DOHH2 (cell line): ENCODE results near the gene SPOCK2.
"Not testable (repeated sequence)": the region's sequence is repeated elsewhere in the genome, so short reads cannot be mapped to it uniquely, and the experiment has no call there.

Experiments
- H3F3A ChIP-seq: fragments of 200-600 bp; sonication (generic), shearing (Covaris generic); 2 replicates; pipeline ENCODE4 v1.6.0; 2016; ENCODE audit warnings: antibody characterized with exemption, mild to moderate bottlenecking; ENCODE audit not compliant: control insufficient read depth, insufficient read depth
- H3K27ac ChIP-seq: fragments of 200-600 bp; sonication (generic); 2 replicates; pipeline ENCODE4 v1.5.1; 2014; ENCODE audit warnings: low read depth, mild to moderate bottlenecking, low read length, moderate library complexity
- H3K27me3 ChIP-seq: fragments of 200-600 bp; sonication (generic); 2 replicates; pipeline ENCODE4 v1.6.1; 2014; ENCODE audit warnings: mild to moderate bottlenecking, low read length, mixed read lengths; ENCODE audit not compliant: control insufficient read depth
- H3K36me3 ChIP-seq: fragments of 200-600 bp; sonication (generic); 2 replicates; pipeline ENCODE4 v1.6.1; 2014; ENCODE audit warnings: mild to moderate bottlenecking, low read length, moderate library complexity, mixed read lengths; ENCODE audit not compliant: control insufficient read depth
- H3K4me1 ChIP-seq: fragments of 200-600 bp; sonication (generic); 2 replicates; pipeline ENCODE4 v1.6.1; 2014; ENCODE audit warnings: mild to moderate bottlenecking, low read length, mixed read lengths; ENCODE audit not compliant: control insufficient read depth
- H3K4me2 ChIP-seq: fragments of 200-600 bp; sonication (generic); 2 replicates; pipeline ENCODE4 v1.6.0; 2014; ENCODE audit warnings: mild to moderate bottlenecking, low read length, moderate library complexity
- H3K4me3 ChIP-seq: fragments of 200-600 bp; sonication (generic); 2 replicates; pipeline ENCODE4 v1.5.1; 2014; ENCODE audit warnings: mild to moderate bottlenecking, low read length, mixed read lengths
- H3K79me2 ChIP-seq: fragments of 200-600 bp; sonication (generic); 2 replicates; pipeline ENCODE4 v1.6.1; 2014; ENCODE audit warnings: mild to moderate bottlenecking, low read length, mixed read lengths; ENCODE audit not compliant: control insufficient read depth
- H3K9me2 ChIP-seq: fragments of 200-600 bp; sonication (generic); replicated peaks from 2 replicates; pipeline ENCODE4 v1.6.1; 2014; ENCODE audit warnings: mild to moderate bottlenecking, low read length, mixed read lengths; ENCODE audit not compliant: control insufficient read depth
- H3K9me3 ChIP-seq: fragments of 200-600 bp; sonication (generic); 2 replicates; pipeline ENCODE4 v1.6.1; 2014; ENCODE audit warnings: antibody characterized with exemption, low read length, mixed read lengths; ENCODE audit not compliant: control insufficient read depth, insufficient read depth
- H4K20me1 ChIP-seq: fragments of 200-600 bp; sonication (generic); 2 replicates; pipeline ENCODE4 v1.6.0; 2014; ENCODE audit warnings: low read depth, mild to moderate bottlenecking, antibody characterized with exemption, low read length, moderate library complexity; ENCODE audit not compliant: control insufficient read depth, insufficient read depth
- CTCF ChIP-seq: fragments of 200-600 bp; sonication (generic); IDR thresholded peaks from one replicate; pipeline ENCODE4 v1.5.1; 2014; ENCODE audit warnings: antibody characterized with exemption, mild to moderate bottlenecking, low read depth, low read length; ENCODE audit not compliant: poor library complexity, severe bottlenecking
- EZH2phosphoT487 ChIP-seq: fragments of 200-600 bp; sonication (generic); IDR thresholded peaks from 2 replicates; pipeline ENCODE4 v1.6.1; 2017; ENCODE audit warnings: borderline replicate concordance, mild to moderate bottlenecking, antibody characterized with exemption, low read length, moderate library complexity, mixed read lengths

Gene SPOCK2

GRCh38 chr10:72034761-72035160, 53.6 kb downstream of the SPOCK2 start:
- Histone ChIP-seq H3K4me3 (no peak overlapping the region), H3K27ac (no peak overlapping the region), H3K9me3 (no peaks in the 10 kb centered on the region), H3K36me3 (no peaks in the 10 kb centered on the region), H4K20me1 (no peaks in the 10 kb centered on the region), H3K79me2 (no peaks in the 10 kb centered on the region), H3F3A (no peaks in the 10 kb centered on the region), H3K27me3 (no peaks in the 10 kb centered on the region), H3K4me2 (no peak overlapping the region), H3K9me2 (no peaks in the 10 kb centered on the region), H3K4me1 (no peaks in the 10 kb centered on the region)
- TF ChIP-seq CTCF: no peak
- TF ChIP-seq EZH2phosphoT487: no peak

DNA sequence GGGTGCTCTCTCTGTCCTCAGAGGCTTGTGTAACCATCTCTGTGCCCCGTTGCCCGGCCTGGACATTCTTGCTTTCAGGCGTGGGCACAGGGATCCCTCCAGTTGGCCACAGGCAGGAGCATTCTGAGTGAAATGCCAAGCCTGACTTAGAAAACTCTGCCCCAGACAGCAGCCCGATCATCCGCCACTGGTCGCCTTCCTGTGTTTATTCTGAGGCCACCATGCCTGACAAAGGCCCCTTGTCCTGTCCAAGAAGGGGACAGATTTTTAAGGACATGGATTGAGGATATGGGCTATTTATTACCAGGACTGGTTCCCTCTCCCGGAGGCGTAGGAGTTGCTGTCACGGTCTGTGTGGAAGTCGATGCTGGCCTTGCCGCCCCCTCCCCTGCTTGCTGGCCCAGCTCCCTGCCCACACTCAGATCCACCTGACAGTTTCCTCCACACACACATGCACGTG, 54.3 kb downstream of the SPOCK2 start:
- TF ChIP-seq EZH2phosphoT487: no peak
- no peak for TF ChIP-seq CTCF
- Histone ChIP-seq H3K9me3 (no peaks in the 10 kb centered on the region), H4K20me1 (no peaks in the 10 kb centered on the region), H3K27ac (no peak overlapping the region), H3F3A (no peaks in the 10 kb centered on the region), H3K4me3 (no peak overlapping the region), H3K4me2 (no peak overlapping the region), H3K36me3 (no peaks in the 10 kb centered on the region), H3K4me1 (no peaks in the 10 kb centered on the region), H3K79me2 (no peaks in the 10 kb centered on the region), H3K27me3 (0 out of 2 replicates have a peak, but pooled peaks cover 3% of the 10 kb centered on the region), H3K9me2 (no peaks in the 10 kb centered on the region)

DNA sequence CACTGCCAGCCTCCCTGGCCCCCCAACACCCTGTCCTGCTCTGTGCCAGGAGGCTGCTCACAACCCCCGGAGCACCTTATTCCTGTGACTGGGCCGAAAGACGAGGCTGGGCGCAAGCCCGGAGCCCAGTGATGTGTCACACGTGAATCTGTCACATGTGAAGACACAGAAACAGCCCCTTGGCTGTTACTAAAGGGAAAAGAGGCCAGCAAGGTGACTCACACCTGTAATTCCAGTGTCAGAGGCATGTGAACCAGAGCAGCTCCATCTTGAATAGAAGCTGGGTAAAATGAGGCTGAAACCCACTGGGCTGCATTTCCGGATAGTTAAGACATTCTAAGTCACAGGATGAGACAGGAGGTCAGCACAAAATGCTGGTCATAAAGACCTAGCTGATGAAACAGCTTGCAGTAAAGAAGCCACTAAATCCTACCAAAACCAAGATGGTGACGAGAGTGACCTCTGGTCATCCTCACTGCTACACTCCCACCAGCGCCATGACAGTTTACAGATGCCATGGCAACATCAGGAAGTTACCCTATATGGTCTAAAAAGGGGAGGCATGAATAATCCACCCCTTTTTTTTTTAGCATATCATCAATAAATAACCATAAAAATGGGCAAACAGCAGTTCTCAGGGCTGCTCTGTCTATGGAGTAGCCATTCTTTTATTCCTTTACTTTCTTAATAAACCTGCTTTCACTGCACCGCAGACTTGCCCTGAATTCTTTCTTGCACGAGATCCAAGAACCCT, 55.8 kb downstream of the SPOCK2 start:
- H3K9me3 ChIP-seq, H3K4me1 ChIP-seq, H3K4me3 ChIP-seq, H3K9me2 ChIP-seq, H3F3A ChIP-seq, H3K27ac ChIP-seq, H4K20me1 ChIP-seq, H3K4me2 ChIP-seq, H3K36me3 ChIP-seq, H3K79me2 ChIP-seq, H3K27me3 ChIP-seq: not testable (repeated sequence)

GRCh38 chr10:72031706-72032105, 56.6 kb downstream of the SPOCK2 start:
- Histone ChIP-seq H3K79me2 (no peaks in the 10 kb centered on the region), H3K9me2 (no peaks in the 10 kb centered on the region), H3K27ac (no peak overlapping the region), H3F3A (no peaks in the 10 kb centered on the region), H3K4me2 (no peak overlapping the region), H3K27me3 (0 out of 2 replicates have a peak, but pooled peaks cover 3% of the 10 kb centered on the region), H3K9me3 (no peaks in the 10 kb centered on the region), H3K36me3 (no peaks in the 10 kb centered on the region), H3K4me1 (no peaks in the 10 kb centered on the region), H3K4me3 (no peak overlapping the region), H4K20me1 (no peaks in the 10 kb centered on the region)
- no peak for TF ChIP-seq EZH2phosphoT487
- no peak for TF ChIP-seq CTCF
